Activated effector memory CD4-positive, alpha-beta T cell treated with Interleukin-2 at 50 U/mL for 16 hours (primary cell): Measurements from ENCODE around the gene ASPM.
"Not testable (repeated sequence)": the region's sequence is repeated elsewhere in the genome, so short reads cannot be mapped to it uniquely, and the experiment has no call there.

Experiments
- DNase-seq: peaks from one replicate; pipeline ENCODE4 v3.0.0-alpha.2; 2020

The ASPM gene

GRCh38 chr1:197141575-197141974 is 4.9 kb downstream of the ASPM start:
- DNase-seq, result no peak

- no peak for DNase-seq
These were observed 6.3 kb downstream of the ASPM start for GRCh38 chr1:197140121-197140520.

GRCh38 chr1:197139169-197139568 is 7.3 kb downstream of the ASPM start:
- no peak for DNase-seq

GRCh38 chr1:197137322-197137721 is 9.1 kb downstream of the ASPM start:
- DNase-seq, result no peak

GRCh38 chr1:197130677-197131304 is 15.7 kb downstream of the ASPM start:
- DNase-seq, result no peak

GRCh38 chr1:197129698-197130097 is 16.8 kb downstream of the ASPM start:
- no peak for DNase-seq

GRCh38 chr1:197127246-197127912 is 19.1 kb downstream of the ASPM start:
- DNase-seq, result no peak

- DNase-seq, result no peak
These were observed 19.8 kb downstream of the ASPM start for GRCh38 chr1:197126691-197127090.

- DNase-seq, result no peak
These were observed 22.1 kb downstream of the ASPM start for GRCh38 chr1:197124376-197124775.

GRCh38 chr1:197116156-197116555 is 30.3 kb downstream of the ASPM start:
- no peak for DNase-seq

- no peak for DNase-seq
These were observed 39.6 kb downstream of the ASPM start for GRCh38 chr1:197106869-197107268.

- DNase-seq, result no peak
These were observed 43.2 kb downstream of the ASPM start for GRCh38 chr1:197103300-197103699.

GRCh38 chr1:197101978-197102377 is 44.5 kb downstream of the ASPM start:
- DNase-seq, result no peak

- no peak for DNase-seq
These were observed 45.8 kb downstream of the ASPM start for GRCh38 chr1:197100677-197101076.

GRCh38 chr1:197099444-197099843 is 47.0 kb downstream of the ASPM start:
- DNase-seq, result no peak

GRCh38 chr1:197096971-197097370 is 49.5 kb downstream of the ASPM start:
- not testable (repeated sequence) for DNase-seq

- no peak for DNase-seq
These were observed 50.3 kb downstream of the ASPM start for GRCh38 chr1:197096137-197096536.

- DNase-seq, result no peak
These were observed 53.1 kb downstream of the ASPM start for GRCh38 chr1:197093226-197093885.

GRCh38 chr1:197092491-197093023 is 53.9 kb downstream of the ASPM start:
- DNase-seq, result no peak

- DNase-seq, result no peak
These were observed 63.0 kb downstream of the ASPM start for GRCh38 chr1:197083474-197083873.

GRCh38 chr1:197081117-197081753 is 65.2 kb downstream of the ASPM start:
- no peak for DNase-seq

GRCh38 chr1:197080323-197080722 is 66.1 kb downstream of the ASPM start:
- DNase-seq, result no peak

GRCh38 chr1:197076585-197076984 is 69.9 kb downstream of the ASPM start:
- DNase-seq, result no peak

GRCh38 chr1:197073978-197074377 is 72.5 kb downstream of the ASPM start:
- DNase-seq, result no peak
